Measurements from ENCODE around the gene DGKH. TPM values are rescaled to one million over a fixed set of nuclear protein-coding genes. Genes with fewer than 3 reads are reported as not detected.
A peak's percentile ranks its signal among the peaks of the same experiment; 100 is the strongest.

The DGKH gene, protein sequence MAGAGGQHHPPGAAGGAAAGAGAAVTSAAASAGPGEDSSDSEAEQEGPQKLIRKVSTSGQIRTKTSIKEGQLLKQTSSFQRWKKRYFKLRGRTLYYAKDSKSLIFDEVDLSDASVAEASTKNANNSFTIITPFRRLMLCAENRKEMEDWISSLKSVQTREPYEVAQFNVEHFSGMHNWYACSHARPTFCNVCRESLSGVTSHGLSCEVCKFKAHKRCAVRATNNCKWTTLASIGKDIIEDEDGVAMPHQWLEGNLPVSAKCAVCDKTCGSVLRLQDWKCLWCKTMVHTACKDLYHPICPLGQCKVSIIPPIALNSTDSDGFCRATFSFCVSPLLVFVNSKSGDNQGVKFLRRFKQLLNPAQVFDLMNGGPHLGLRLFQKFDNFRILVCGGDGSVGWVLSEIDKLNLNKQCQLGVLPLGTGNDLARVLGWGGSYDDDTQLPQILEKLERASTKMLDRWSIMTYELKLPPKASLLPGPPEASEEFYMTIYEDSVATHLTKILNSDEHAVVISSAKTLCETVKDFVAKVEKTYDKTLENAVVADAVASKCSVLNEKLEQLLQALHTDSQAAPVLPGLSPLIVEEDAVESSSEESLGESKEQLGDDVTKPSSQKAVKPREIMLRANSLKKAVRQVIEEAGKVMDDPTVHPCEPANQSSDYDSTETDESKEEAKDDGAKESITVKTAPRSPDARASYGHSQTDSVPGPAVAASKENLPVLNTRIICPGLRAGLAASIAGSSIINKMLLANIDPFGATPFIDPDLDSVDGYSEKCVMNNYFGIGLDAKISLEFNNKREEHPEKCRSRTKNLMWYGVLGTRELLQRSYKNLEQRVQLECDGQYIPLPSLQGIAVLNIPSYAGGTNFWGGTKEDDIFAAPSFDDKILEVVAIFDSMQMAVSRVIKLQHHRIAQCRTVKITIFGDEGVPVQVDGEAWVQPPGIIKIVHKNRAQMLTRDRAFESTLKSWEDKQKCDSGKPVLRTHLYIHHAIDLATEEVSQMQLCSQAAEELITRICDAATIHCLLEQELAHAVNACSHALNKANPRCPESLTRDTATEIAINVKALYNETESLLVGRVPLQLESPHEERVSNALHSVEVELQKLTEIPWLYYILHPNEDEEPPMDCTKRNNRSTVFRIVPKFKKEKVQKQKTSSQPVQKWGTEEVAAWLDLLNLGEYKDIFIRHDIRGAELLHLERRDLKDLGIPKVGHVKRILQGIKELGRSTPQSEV
- total RNA-seq, result 1 to 10 TPM; 3.6 to 4.7 TPM

DNA sequence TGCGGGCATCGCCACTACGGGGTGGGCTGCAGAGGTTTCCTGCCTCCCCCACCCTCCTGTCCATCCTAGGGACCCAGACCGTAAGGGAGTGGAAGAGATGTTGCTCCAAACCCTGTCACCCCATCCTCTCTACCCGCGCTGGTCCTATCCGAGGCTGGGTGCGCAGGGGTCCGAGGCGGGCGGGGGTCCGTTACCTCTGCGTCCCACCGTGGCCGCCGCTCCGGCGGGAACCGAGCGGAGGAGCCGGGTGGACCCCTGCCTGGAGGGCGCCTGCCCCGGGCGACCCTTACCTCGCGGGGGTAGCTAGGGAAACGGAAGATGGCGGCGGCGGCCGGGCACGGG is at the start of gene DGKH:
TSS of gene DGKH (plus strand) at position 307 of the 342 bp plus-strand sequence. CDS start 126 bp downstream, outside the sequence.
- no peaks in the 10 kb centered on the region for H3K36me3 ChIP-seq (replicated peaks in 1 of 2; ENCODE audit: insufficient read depth in 1 of 2, low read depth in 2 of 2)
- WGBS, 2 donors, result 0% methylated on average over 4 to 31 of the region's 32 CpGs
- H3K4me3 ChIP-seq, result peak within 1 kb of the TSS; percentile 58 to 91
- H3K9me3 ChIP-seq, result no peaks in the 10 kb centered on the region
- no peaks in the 10 kb centered on the region for H3K27me3 ChIP-seq
- DNase-seq (no peak), ATAC-seq (peak; percentile 5)
- peak within 1 kb of the TSS; percentile 60 to 89 (median 85) for H3K27ac ChIP-seq
- intact Hi-C loops (cut with DNase I), result loop anchor here (10.0 kb wide), 1 partner anchor 84 kb away; the partner anchor contains the start of gene VWA8
- H3K4me1 ChIP-seq, result peaks cover 22% of the 10 kb centered on the region
- TF ChIP-seq, protein P1, sequence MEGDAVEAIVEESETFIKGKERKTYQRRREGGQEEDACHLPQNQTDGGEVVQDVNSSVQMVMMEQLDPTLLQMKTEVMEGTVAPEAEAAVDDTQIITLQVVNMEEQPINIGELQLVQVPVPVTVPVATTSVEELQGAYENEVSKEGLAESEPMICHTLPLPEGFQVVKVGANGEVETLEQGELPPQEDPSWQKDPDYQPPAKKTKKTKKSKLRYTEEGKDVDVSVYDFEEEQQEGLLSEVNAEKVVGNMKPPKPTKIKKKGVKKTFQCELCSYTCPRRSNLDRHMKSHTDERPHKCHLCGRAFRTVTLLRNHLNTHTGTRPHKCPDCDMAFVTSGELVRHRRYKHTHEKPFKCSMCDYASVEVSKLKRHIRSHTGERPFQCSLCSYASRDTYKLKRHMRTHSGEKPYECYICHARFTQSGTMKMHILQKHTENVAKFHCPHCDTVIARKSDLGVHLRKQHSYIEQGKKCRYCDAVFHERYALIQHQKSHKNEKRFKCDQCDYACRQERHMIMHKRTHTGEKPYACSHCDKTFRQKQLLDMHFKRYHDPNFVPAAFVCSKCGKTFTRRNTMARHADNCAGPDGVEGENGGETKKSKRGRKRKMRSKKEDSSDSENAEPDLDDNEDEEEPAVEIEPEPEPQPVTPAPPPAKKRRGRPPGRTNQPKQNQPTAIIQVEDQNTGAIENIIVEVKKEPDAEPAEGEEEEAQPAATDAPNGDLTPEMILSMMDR (IDR thresholded peaks at IDR 0.05), result no peak
- no peak for TF ChIP-seq POLR2A (IDR thresholded peaks at IDR 0.05)

DNA sequence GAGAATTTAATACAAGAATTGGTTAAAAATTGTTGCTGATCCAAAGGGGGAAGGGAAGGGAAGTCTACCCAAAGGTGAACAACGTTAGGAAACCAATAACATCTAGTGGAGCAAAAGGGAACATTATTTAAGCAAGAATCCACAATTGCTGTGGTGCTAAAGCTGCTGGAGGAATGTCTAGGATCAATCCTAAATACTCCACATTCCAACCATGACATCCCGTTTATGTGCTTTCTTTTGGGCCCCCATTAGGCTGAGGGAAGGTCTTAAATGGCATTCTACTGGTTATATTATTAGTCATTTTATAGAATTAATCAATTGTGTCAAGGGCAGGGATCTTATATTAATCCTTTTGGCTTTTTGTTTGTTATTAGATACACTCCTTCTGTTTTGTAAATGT is 47.6 kb upstream of the DGKH start:
- no peak overlapping the region for H3K27ac ChIP-seq
- no peak overlapping the region for H3K4me3 ChIP-seq
- ATAC-seq (no peak), DNase-seq (no peak)
- 27 to 39% methylated on average over 2 of the region's 2 CpGs for WGBS, 2 donors
- no peaks in the 10 kb centered on the region for H3K27me3 ChIP-seq
- no peaks in the 10 kb centered on the region for H3K9me3 ChIP-seq
- H3K36me3 ChIP-seq (replicated peaks in 1 of 2; ENCODE audit: insufficient read depth in 1 of 2, low read depth in 2 of 2), result no peaks in the 10 kb centered on the region
- intact Hi-C loops (cut with DNase I), result no loop called here
- TF ChIP-seq POLR2A (IDR thresholded peaks at IDR 0.05), result no peak
- TF ChIP-seq, protein P1 (IDR thresholded peaks at IDR 0.05), result no peak
- H3K4me1 ChIP-seq, result no peaks in the 10 kb centered on the region

DNA sequence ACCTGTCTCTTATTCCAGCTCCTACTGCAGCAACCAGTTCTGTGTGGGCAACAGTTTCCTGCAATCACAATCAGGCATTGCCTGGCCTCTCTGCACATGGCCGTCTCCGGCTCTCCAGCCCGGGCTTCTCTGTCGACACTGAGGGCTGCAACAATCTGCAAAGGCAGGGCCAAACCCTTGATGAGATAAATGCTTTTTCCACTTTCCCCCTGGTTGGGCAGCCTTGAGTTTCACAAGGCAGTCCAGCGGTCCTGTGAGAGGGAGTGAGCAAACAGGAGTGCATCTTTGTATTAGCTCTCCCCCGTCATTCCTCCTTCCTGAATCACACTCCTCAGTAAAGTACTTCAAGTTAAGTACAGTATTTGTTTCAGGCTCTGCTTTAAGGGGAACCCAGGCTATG is 46.9 kb upstream of the DGKH start:
- H3K9me3 ChIP-seq, result no peaks in the 10 kb centered on the region
- no peak for TF ChIP-seq POLR2A (IDR thresholded peaks at IDR 0.05)
- TF ChIP-seq, protein P1 (IDR thresholded peaks at IDR 0.05), result no peak
- no peak overlapping the region for H3K4me3 ChIP-seq
- intact Hi-C loops (cut with DNase I), result no loop called here
- no peak overlapping the region for H3K27ac ChIP-seq
- no peaks in the 10 kb centered on the region for H3K27me3 ChIP-seq
- no peaks in the 10 kb centered on the region for H3K4me1 ChIP-seq
- no peak for DNase-seq
- ATAC-seq, result no peak
- no peaks in the 10 kb centered on the region for H3K36me3 ChIP-seq (replicated peaks in 1 of 2; ENCODE audit: insufficient read depth in 1 of 2, low read depth in 2 of 2)
- 44 to 59% methylated on average over 6 of the region's 6 CpGs for WGBS, 2 donors

DNA sequence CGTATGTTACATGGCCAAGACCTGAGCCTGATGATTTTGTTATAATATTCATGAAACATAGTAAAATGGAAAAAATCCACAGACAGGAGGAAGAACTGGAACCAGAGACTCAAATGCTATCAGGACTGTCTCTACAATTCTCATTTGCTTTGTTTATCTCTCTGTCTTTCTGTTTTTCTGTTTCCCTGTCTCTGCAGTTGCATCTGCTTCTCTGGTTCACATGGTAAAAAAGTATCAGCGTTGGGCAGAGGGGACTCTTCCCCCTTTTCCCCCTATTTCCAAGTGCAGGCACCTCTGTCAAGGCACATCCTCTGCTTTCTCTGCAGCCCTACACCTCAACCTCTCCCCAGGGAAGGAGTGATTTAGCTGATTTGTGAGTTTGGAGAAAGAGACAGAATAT is 46.4 kb upstream of the DGKH start:
- Histone ChIP-seq H3K27me3 (no peaks in the 10 kb centered on the region), H3K9me3 (no peaks in the 10 kb centered on the region), H3K36me3 (replicated peaks in 1 of 2; ENCODE audit: insufficient read depth in 1 of 2, low read depth in 2 of 2) (no peaks in the 10 kb centered on the region), H3K27ac (no peak overlapping the region), H3K4me1 (no peaks in the 10 kb centered on the region), H3K4me3 (no peak overlapping the region)
- no peak for ATAC-seq
- intact Hi-C loops (cut with DNase I), result no loop called here
- WGBS, 2 donors, result 52 to 72% methylated on average over 2 of the region's 2 CpGs
- TF ChIP-seq, protein P1 (IDR thresholded peaks at IDR 0.05), result no peak
- no peak for TF ChIP-seq POLR2A (IDR thresholded peaks at IDR 0.05)
- DNase-seq, result no peak

Data from body of pancreas (tissue), 4 donors.